ENCODE results near the gene CORO7.

Gene CORO7

GRCh38 chr16:4347765-4348509 is 68.5 kb downstream of the CORO7 start:
- TF ChIP-seq TAF1 (IDR thresholded peaks at IDR 0.05; ENCODE audit: borderline replicate concordance, insufficient read depth, low read length), result no peak
- no peak for TF ChIP-seq SIN3A (IDR thresholded peaks at IDR 0.05; ENCODE audit: borderline replicate concordance, insufficient read depth, low read length)

DNA sequence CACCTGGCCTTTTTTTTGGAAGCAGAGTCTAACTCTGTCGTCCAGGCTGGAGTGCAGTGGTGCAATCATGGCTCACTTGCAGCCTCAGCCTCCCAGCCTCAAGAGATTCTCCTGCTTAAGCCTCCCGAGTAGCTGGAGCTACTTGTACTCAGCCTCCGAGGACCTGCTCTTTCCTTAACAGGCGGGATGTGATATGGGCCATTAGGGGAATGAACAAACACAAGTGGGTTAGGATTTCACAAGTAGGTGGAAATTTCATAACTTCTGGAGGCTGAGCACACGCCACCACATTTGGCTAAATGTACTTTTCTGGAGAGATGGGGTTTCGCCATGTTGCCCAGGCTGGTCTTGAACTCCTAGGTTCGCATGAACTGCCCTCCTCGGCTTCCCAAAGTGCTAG is 69.4 kb downstream of the CORO7 start:
- TF ChIP-seq TAF1 (IDR thresholded peaks at IDR 0.05; ENCODE audit: borderline replicate concordance, insufficient read depth, low read length) (no peak), FOXP2 (optimal IDR thresholded peaks at IDR 0.05; ENCODE audit: borderline replicate concordance, extremely low read depth, extremely low read length, insufficient read depth) (no peak), SIN3A (IDR thresholded peaks at IDR 0.05; ENCODE audit: borderline replicate concordance, insufficient read depth, low read length) (no peak)

DNA sequence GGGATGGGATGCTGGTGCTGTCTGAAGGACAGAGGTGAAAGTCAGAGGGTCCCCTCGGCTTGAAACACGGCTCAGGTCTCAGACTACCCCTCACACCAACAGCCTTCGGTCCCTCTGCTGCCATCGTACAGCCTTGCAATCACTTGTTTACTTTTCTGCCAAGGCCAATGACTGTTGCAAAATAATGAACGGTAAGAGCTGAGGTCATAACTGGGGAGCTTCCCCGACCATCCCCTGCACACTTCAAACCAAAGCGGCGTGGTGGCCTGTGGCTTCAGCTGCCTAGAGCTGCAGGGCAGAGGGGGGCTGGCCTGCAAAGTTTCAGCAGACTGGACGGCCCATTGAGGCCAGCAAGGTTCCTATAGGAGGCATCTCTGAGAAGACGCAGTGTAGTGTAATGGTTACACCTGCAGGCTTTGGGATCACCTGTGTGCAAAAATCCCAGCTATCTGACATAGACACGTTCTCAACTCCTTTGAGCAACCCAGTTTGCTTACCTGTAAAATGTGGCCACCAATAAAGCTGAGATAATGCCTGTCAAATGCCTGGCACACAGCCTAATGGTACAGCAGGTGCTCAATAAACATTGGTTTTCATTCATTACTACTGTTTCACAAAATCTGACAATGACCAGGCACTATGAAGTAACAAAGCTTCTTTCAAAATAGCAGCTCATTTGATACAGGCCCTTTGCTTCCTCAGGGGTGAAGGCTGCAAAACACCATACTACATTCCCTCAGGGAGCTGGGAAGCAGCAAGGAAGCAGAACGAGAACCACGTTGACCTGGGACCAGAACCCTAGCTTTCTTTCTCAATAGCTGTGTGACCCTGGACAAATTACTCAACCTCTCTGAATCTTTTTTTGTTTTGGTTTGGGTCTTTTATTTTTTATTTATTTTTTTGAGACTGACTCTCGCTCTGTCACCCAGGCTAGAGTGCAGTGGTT is 70.3 kb downstream of the CORO7 start:
- no peak for TF ChIP-seq REST (IDR thresholded peaks at IDR 0.05; ENCODE audit: insufficient read depth in 1 of 2, low read depth in 2 of 2, low read length in 2 of 2)

GRCh38 chr16:4344983-4345835 is 71.2 kb downstream of the CORO7 start:
- TF ChIP-seq POLR2AphosphoS5 (IDR thresholded peaks at IDR 0.05; ENCODE audit: low read depth, low read length), result no peak
- TF ChIP-seq REST (IDR thresholded peaks at IDR 0.05; ENCODE audit: insufficient read depth in 1 of 2, low read depth in 2 of 2, low read length in 2 of 2), result no peak
- no peak for TF ChIP-seq FOXP2 (optimal IDR thresholded peaks at IDR 0.05; ENCODE audit: borderline replicate concordance, extremely low read depth, extremely low read length, insufficient read depth)
- TF ChIP-seq SIN3A (IDR thresholded peaks at IDR 0.05; ENCODE audit: borderline replicate concordance, insufficient read depth, low read length), result no peak
- TF ChIP-seq TAF1 (IDR thresholded peaks at IDR 0.05; ENCODE audit: borderline replicate concordance, insufficient read depth, low read length), result no peak

DNA sequence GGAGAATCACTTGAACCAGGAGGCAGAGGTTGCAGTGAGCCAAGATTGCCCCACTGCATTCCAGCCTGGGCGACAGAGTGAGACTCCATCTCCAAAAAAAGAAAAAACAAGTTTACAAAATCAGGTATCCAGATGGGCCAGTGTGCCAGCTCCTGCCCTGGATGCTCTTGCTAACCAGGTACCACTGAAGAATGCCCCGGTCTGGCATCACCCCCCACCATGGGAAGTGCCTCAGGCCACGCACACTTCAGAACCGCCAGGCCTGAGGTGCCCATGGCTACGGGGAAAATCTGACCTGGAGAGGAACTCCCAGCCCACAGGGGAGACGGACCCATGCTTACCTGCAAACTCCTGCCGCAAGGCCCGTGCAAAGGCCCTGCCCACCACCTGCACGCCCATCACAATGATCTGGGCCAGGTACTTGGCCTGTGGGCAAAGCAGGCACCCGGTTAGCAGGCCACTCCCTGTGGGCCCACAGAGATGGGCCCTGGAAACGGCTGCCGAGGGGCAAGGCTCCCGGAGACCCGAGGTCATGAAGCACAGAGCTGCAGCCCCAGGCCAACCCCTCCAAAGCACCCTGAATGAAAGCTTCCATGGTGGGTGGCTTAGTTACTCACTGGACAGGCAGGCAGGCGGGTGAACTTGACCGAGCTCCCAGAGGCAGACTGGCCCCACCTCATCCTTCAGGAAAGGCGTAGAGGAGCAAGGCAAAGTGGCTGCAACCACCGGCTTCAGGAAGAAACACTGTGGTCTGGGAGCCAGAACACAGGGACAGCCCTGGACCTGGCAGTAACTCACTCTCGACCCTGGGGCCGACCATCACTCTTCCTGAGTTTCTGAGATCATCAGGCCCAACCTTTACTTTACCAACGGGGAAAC is 73.3 kb downstream of the CORO7 start:
- no peak for TF ChIP-seq SIN3A (IDR thresholded peaks at IDR 0.05; ENCODE audit: borderline replicate concordance, insufficient read depth, low read length)
- no peak for TF ChIP-seq POLR2AphosphoS5 (IDR thresholded peaks at IDR 0.05; ENCODE audit: low read depth, low read length)
- TF ChIP-seq FOXP2 (optimal IDR thresholded peaks at IDR 0.05; ENCODE audit: borderline replicate concordance, extremely low read depth, extremely low read length, insufficient read depth), result no peak
- TF ChIP-seq REST (IDR thresholded peaks at IDR 0.05; ENCODE audit: insufficient read depth in 1 of 2, low read depth in 2 of 2, low read length in 2 of 2), result no peak
- TF ChIP-seq TAF1 (IDR thresholded peaks at IDR 0.05; ENCODE audit: borderline replicate concordance, insufficient read depth, low read length), result no peak

Measured in PFSK-1 (cell line).